Parathyroid adenoma (tissue), 2 donors: Measurements from ENCODE around the gene CNOT4.

Experiments
- H2AFZ ChIP-seq: fragments of 300-600 bp; sonication (generic); one replicate; pipeline ENCODE4 v1.7.0; 2017; ENCODE audit warnings: antibody characterized with exemption, mild to moderate bottlenecking
- H3K27ac ChIP-seq: fragments of 300-600 bp; sonication (generic); one replicate; pipeline ENCODE4 v1.7.0; 2017
- H3K27me3 ChIP-seq: fragments of 300-600 bp; sonication (generic); one replicate; pipeline ENCODE4 v1.7.0; 2017; ENCODE audit warnings: low read length; ENCODE audit not compliant: control insufficient read depth, insufficient read depth
- H3K36me3 ChIP-seq: fragments of 300-600 bp; sonication (generic); one replicate; pipeline ENCODE4 v1.7.0; 2017; ENCODE audit warnings: low read length; ENCODE audit not compliant: control insufficient read depth, insufficient read depth
- H3K4me1 ChIP-seq: fragments of 300-600 bp; sonication (generic); one replicate; pipeline ENCODE4 v1.7.0; 2017; ENCODE audit warnings: control low read depth
- H3K4me2 ChIP-seq: fragments of 300-600 bp; sonication (generic); one replicate; pipeline ENCODE4 v1.7.0; 2017; ENCODE audit warnings: low read length
- H3K4me3 ChIP-seq: fragments of 300-600 bp; sonication (generic); one replicate; pipeline ENCODE4 v1.7.0; 2017; ENCODE audit warnings: low read depth, low read length
- H3K79me2 ChIP-seq: fragments of 300-600 bp; sonication (generic); one replicate; pipeline ENCODE4 v1.7.0; 2017; ENCODE audit warnings: control low read depth
- H3K9ac ChIP-seq: fragments of 300-600 bp; sonication (generic); one replicate; pipeline ENCODE4 v1.7.0; 2017; ENCODE audit warnings: mild to moderate bottlenecking
- H3K9me3 ChIP-seq: fragments of 300-600 bp; sonication (generic); one replicate; pipeline ENCODE4 v1.7.0; 2017; ENCODE audit warnings: low read length; ENCODE audit not compliant: control insufficient read depth
- CTCF ChIP-seq: fragments of 300-600 bp; sonication (generic); IDR thresholded peaks from one replicate; pipeline ENCODE4 v1.7.0; 2017; ENCODE audit warnings: antibody characterized with exemption, mild to moderate bottlenecking
- donor health status: primary hyperparathyroidism.

The CNOT4 gene

GRCh38 chr7:135406918-135407317 lies 103.0 kb downstream of the CNOT4 start:
- Histone ChIP-seq H3K9ac (no peak overlapping the region), H3K27ac (no peak overlapping the region), H3K27me3 (no peaks in the 10 kb centered on the region), H3K4me3 (no peak overlapping the region), H2AFZ (no peak overlapping the region), H3K4me2 (no peak overlapping the region), H3K79me2 (no peaks in the 10 kb centered on the region), H3K4me1 (no peaks in the 10 kb centered on the region), H3K36me3 (no peaks in the 10 kb centered on the region), H3K9me3 (no peaks in the 10 kb centered on the region)
- TF ChIP-seq CTCF = no peak

GRCh38 chr7:135405969-135406368 lies 103.9 kb downstream of the CNOT4 start:
- no peaks in the 10 kb centered on the region for H3K27me3 ChIP-seq
- no peaks in the 10 kb centered on the region for H3K36me3 ChIP-seq
- no peaks in the 10 kb centered on the region for H3K4me1 ChIP-seq
- no peaks in the 10 kb centered on the region for H3K9me3 ChIP-seq
- no peak overlapping the region for H3K4me3 ChIP-seq
- H3K79me2 ChIP-seq = no peaks in the 10 kb centered on the region
- no peak for TF ChIP-seq CTCF
- H3K4me2 ChIP-seq = no peak overlapping the region
- no peak overlapping the region for H3K27ac ChIP-seq
- no peak overlapping the region for H2AFZ ChIP-seq
- H3K9ac ChIP-seq = no peak overlapping the region

GRCh38 chr7:135403302-135403701 lies 106.6 kb downstream of the CNOT4 start:
- no peaks in the 10 kb centered on the region for H3K9me3 ChIP-seq
- H3K27ac ChIP-seq = no peak overlapping the region
- no peak for TF ChIP-seq CTCF
- no peaks in the 10 kb centered on the region for H3K27me3 ChIP-seq
- no peak overlapping the region for H3K4me3 ChIP-seq
- no peak overlapping the region for H3K9ac ChIP-seq
- H3K4me2 ChIP-seq = no peak overlapping the region
- H2AFZ ChIP-seq = no peak overlapping the region
- H3K4me1 ChIP-seq = no peaks in the 10 kb centered on the region
- no peaks in the 10 kb centered on the region for H3K79me2 ChIP-seq
- no peaks in the 10 kb centered on the region for H3K36me3 ChIP-seq

- TF ChIP-seq CTCF = no peak
- Histone ChIP-seq H3K36me3 (no peaks in the 10 kb centered on the region), H2AFZ (no peak overlapping the region), H3K4me1 (no peaks in the 10 kb centered on the region), H3K4me2 (no peak overlapping the region), H3K9ac (no peak overlapping the region), H3K27me3 (no peaks in the 10 kb centered on the region), H3K4me3 (no peak overlapping the region), H3K27ac (no peak overlapping the region), H3K9me3 (no peaks in the 10 kb centered on the region), H3K79me2 (no peaks in the 10 kb centered on the region)
Measured at GRCh38 chr7:135397689-135398088, 112.2 kb downstream of the CNOT4 start.

- Histone ChIP-seq H3K9ac (no peak overlapping the region), H3K79me2 (no peaks in the 10 kb centered on the region), H3K4me3 (no peak overlapping the region), H3K36me3 (no peaks in the 10 kb centered on the region), H3K27ac (no peak overlapping the region), H3K4me2 (no peak overlapping the region), H2AFZ (no peak overlapping the region), H3K9me3 (no peaks in the 10 kb centered on the region), H3K4me1 (peaks cover 4% of the 10 kb centered on the region), H3K27me3 (no peaks in the 10 kb centered on the region)
- TF ChIP-seq CTCF = no peak
Measured at GRCh38 chr7:135392701-135393100, 117.2 kb downstream of the CNOT4 start.
